Tibial artery (tissue), 4 donors: ENCODE measurements around the gene DARS2.

ENCODE experiments used
- DNase-seq, 2 donors: peaks; one replicate each; pipeline ENCODE4 v3.0.0-alpha.2; 2019
- H3K27ac ChIP-seq, 2 donors: fragments of 200-600 bp; sonication (generic) in 1 of 2; 1 replicate in 1 of 2; 2 replicates in 1 of 2; pipeline ENCODE4 v1.5.1; 2018 to 2019; ENCODE audit warnings: mild to moderate bottlenecking in 1 of 2
- H3K27me3 ChIP-seq, 2 donors: fragments of 200-600 bp; sonication (generic) in 1 of 2; one replicate each; pipeline versions ENCODE4 v1.5.1 to v1.6.0; 2016 to 2019
- H3K36me3 ChIP-seq, 3 donors: fragments of 200-600 bp; sonication (generic) in 2 of 3; one replicate each; pipeline ENCODE4 v1.5.1; 2016 to 2019; ENCODE audit warnings: mild to moderate bottlenecking in 2 of 3
- H3K4me1 ChIP-seq, 4 donors: fragments of 200-600 bp; sonication (generic) in 2 of 4; 1 replicate in 3 of 4; 2 replicates in 1 of 4; pipeline ENCODE4 v1.5.1; 2016 to 2019
- H3K4me3 ChIP-seq, 2 donors: fragments of 200-600 bp; sonication (generic) in 1 of 2; 1 replicate in 1 of 2; 2 replicates in 1 of 2; pipeline ENCODE4 v1.5.1; 2018 to 2019; ENCODE audit warnings: mild to moderate bottlenecking in 2 of 2
- H3K9me3 ChIP-seq, 3 donors: fragments of 200-600 bp; sonication (generic) in 1 of 3; one replicate each; pipeline ENCODE4 v1.5.1; 2016 to 2019
- intact Hi-C: fragments of 100-400 bp; cut with DNase I; formaldehyde crosslinking; loops from one replicate; pipeline ENCODE4 v1.15.0; 2023; ENCODE audit warnings: low total_unique reads
- TF ChIP-seq, protein P1 (sequence below), 2 experiments: fragments of 200-600 bp in 1 of 2; fragments of 450-650 bp in 1 of 2; IDR thresholded peaks; one replicate each; pipeline ENCODE4 v1.5.1; 2017 to 2019; ENCODE audit warnings: antibody characterized with exemption in 2 of 2, mild to moderate bottlenecking in 1 of 2, moderate library complexity in 1 of 2

DARS2 gene, protein sequence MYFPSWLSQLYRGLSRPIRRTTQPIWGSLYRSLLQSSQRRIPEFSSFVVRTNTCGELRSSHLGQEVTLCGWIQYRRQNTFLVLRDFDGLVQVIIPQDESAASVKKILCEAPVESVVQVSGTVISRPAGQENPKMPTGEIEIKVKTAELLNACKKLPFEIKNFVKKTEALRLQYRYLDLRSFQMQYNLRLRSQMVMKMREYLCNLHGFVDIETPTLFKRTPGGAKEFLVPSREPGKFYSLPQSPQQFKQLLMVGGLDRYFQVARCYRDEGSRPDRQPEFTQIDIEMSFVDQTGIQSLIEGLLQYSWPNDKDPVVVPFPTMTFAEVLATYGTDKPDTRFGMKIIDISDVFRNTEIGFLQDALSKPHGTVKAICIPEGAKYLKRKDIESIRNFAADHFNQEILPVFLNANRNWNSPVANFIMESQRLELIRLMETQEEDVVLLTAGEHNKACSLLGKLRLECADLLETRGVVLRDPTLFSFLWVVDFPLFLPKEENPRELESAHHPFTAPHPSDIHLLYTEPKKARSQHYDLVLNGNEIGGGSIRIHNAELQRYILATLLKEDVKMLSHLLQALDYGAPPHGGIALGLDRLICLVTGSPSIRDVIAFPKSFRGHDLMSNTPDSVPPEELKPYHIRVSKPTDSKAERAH

DNA sequence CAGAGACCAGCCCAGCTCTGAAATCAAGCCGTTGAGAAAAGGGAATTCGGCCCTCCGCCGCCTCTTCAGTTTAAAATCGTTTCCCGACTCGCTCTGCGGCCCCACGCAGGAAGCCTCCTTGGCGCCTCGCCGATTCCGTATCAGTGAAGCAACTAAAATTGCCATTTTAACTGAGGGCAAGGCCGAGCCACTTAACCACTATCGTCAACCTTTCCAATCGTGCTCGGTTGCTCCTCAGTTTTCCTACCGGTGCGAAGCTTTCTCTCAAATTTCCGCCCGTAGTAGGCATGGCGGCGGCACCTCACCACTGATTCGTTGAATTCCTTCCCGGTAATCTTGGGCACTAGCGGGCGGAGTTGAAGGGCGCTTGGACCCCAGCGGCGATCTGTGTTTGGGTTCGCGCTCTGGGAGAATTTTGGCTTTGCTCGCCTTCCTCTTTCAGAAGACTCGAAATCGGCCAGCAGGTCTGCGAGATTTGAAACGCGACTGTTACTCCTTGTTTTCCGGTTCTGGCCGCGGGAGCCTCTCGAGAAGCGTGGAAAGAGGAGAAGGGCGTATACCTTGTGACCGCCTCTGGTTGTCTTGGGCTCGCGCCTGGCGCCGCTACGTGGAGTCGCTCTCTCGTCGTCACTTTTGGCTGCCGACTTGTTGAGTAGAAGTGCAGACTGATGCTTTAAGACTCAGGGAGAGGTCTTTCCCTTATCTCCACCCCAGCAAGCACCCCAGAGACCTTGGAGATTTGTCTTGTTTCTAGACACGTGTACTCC is at the start of gene DARS2, which contains the start of gene CENPL:
TSS of gene DARS2 (plus strand) at position 359 of the 767 bp plus-strand sequence. CDS start 557 bp downstream, outside the sequence.
TSS of gene CENPL (minus strand) at position 569 of the 767 bp plus-strand sequence. CDS start 13,584 bp downstream, outside the sequence.
- peaks cover 0 to 6% (median 3%) of the 10 kb centered on the region in 3 donors for H3K36me3 ChIP-seq
- H3K27me3 ChIP-seq = no peaks in the 10 kb centered on the region
- DNase-seq = peak; percentile 97 to 98
- intact Hi-C loops = loop anchor here (5.0 to 10.0 kb wide), 3 partner anchors 43 to 400 kb away; partner anchors contain the start of genes GAS5, PRDX6 and ZBTB37
- H3K9me3 ChIP-seq = no peaks in the 10 kb centered on the region
- H3K4me3 ChIP-seq = peak within 1 kb of the TSS; percentile 66 to 74
- H3K27ac ChIP-seq = peak within 1 kb of the TSS; percentile 86 to 95
- TF ChIP-seq, protein P1, sequence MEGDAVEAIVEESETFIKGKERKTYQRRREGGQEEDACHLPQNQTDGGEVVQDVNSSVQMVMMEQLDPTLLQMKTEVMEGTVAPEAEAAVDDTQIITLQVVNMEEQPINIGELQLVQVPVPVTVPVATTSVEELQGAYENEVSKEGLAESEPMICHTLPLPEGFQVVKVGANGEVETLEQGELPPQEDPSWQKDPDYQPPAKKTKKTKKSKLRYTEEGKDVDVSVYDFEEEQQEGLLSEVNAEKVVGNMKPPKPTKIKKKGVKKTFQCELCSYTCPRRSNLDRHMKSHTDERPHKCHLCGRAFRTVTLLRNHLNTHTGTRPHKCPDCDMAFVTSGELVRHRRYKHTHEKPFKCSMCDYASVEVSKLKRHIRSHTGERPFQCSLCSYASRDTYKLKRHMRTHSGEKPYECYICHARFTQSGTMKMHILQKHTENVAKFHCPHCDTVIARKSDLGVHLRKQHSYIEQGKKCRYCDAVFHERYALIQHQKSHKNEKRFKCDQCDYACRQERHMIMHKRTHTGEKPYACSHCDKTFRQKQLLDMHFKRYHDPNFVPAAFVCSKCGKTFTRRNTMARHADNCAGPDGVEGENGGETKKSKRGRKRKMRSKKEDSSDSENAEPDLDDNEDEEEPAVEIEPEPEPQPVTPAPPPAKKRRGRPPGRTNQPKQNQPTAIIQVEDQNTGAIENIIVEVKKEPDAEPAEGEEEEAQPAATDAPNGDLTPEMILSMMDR (IDR thresholded peaks at IDR 0.05) = no peak
- peaks cover 0 to 27% (median 9%) of the 10 kb centered on the region in 4 donors for H3K4me1 ChIP-seq

DNA sequence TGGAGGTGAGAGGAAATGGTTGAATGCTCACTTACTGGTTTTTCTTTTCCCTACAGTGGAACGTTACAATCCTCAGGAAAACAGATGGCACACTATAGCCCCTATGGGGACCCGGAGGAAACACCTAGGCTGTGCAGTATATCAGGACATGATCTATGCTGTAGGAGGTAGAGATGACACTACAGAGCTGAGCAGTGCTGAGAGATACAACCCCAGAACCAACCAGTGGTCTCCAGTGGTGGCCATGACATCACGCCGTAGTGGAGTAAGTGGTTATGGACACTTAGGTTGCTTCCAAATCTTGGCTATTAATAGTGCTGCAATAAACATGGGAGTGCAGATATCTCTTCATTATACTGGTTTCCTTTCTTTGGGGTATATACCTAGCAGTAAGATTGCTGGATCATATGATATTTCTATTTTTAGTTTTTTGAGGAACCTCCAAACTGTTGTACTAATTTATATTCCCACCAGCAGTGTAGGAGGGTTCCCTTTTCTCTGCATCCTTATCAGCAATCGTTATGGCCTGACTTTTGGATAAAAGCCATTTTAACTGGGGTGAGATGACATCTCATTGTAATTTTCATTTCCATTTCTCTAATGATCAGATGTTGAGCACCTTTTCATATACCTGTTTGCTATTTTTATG is 48.8 kb upstream of the DARS2 start:
- Histone ChIP-seq H3K27ac (no peak overlapping the region), H3K27me3 (no peaks in the 10 kb centered on the region), H3K9me3 (no peaks in the 10 kb centered on the region), H3K36me3 (peaks cover 24 to 58% (median 47%) of the 10 kb centered on the region in 3 donors), H3K4me1 (no peaks in the 10 kb centered on the region), H3K4me3 (no peak overlapping the region)
- TF ChIP-seq, protein P1 (IDR thresholded peaks at IDR 0.05) = no peak
- intact Hi-C loops = no loop called here
- DNase-seq = no peak

DNA sequence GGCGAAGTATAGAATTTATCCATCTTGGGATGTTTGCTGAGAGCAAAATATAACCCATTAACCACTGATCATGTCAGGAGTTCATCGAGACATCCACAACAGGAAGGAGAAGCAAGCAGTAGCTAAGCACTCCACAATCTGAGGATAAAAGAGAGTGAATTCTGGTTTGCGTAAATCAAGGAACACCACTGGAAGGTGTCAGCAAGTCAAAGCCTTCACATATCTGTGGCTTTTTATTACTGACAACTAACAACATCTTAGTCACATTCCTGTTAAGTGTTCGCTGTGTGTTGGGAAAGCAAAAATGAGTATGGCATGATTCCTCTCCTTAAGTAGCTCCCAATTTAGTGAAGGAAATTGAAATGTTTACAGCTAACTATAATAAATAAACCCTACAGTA is 44.5 kb upstream of the DARS2 start:
- no peak overlapping the region for H3K4me3 ChIP-seq
- peaks cover 61 to 91% (median 79%) of the 10 kb centered on the region in 3 donors for H3K36me3 ChIP-seq

DNA sequence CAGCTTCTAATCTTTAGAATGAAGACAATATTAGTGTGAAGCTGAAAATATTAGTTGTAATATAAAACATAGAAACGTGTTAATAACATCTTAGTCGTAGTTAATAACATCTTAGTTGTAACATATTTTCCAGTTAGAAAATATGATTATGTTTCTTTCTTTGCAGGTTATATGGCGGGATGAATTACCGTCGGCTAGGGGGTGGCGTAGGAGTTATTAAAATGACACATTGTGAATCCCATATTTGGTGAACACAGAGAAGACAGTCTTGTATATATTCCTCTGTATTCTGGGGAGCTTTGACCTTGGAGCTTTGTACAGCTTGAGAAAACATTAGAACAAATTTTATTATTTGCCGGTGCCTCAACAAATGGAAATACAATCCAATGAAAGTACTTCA is 39.5 kb upstream of the DARS2 start:
- intact Hi-C loops = no loop called here
- peaks cover 62 to 71% (median 69%) of the 10 kb centered on the region in 3 donors for H3K36me3 ChIP-seq
- no peak for DNase-seq

More for the DNA sequence above, 44.5 kb upstream of the DARS2 start:
- Histone ChIP-seq H3K27ac (no peak overlapping the region), H3K9me3 (no peaks in the 10 kb centered on the region), H3K4me1 (no peaks in the 10 kb centered on the region), H3K27me3 (no peaks in the 10 kb centered on the region)
- intact Hi-C loops = no loop called here
- no peak for DNase-seq
- TF ChIP-seq, protein P1 (IDR thresholded peaks at IDR 0.05) = no peak

More for the DNA sequence above, 39.5 kb upstream of the DARS2 start:
- H3K27ac ChIP-seq = no peak overlapping the region
- H3K27me3 ChIP-seq = no peaks in the 10 kb centered on the region
- no peaks in the 10 kb centered on the region for H3K4me1 ChIP-seq
- no peak overlapping the region for H3K4me3 ChIP-seq
- no peaks in the 10 kb centered on the region for H3K9me3 ChIP-seq
- TF ChIP-seq, protein P1 (IDR thresholded peaks at IDR 0.05) = no peak
